Suppressor macrophage treated with lipopolysaccharide for 1 hour (primary cell): ENCODE results near the gene TSPAN6.

Source experiments
- DNase-seq, 3 donors: peaks; one replicate each; pipeline ENCODE4 v3.0.0-alpha.2; 2020 to 2022

Gene TSPAN6, protein sequence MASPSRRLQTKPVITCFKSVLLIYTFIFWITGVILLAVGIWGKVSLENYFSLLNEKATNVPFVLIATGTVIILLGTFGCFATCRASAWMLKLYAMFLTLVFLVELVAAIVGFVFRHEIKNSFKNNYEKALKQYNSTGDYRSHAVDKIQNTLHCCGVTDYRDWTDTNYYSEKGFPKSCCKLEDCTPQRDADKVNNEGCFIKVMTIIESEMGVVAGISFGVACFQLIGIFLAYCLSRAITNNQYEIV

DNA sequence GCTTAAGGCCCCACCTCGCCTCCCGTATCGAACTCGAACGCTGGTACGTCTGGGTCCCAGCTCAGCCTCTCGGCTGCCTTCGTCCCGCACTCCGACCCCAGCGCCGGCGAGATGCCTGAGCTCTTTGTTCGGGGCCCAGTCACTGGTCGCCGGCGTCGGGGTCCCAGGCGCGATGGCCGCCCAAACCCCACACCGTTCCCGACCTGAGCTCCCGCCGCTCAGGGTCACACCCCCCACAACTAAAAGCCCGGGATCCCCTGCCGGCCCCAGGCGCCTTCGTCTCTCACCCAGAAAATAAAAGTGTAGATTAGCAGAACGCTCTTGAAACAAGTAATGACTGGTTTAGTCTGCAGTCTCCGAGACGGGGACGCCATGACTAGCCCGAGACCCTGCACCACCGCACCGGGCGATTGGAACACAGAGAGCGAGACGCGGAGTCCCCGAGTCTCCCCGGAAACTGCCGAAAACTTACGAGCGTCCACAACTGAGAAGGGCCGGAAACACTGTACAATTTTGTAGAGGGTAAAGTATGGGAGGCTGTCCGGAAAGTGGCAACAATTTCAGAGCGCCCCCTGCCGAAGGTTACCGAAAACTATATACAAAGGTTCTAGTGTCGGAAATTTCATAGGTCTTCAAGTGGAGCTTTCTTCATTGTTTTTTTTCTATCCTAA is at the start of gene TSPAN6:
Gene TSPAN6, minus strand, starts transcription at position 486 of the 671 bp plus-strand sequence. Its CDS starts 112 bp downstream, at position 374.
- DNase-seq: peak; percentile 68 to 73 (median 69)

DNA sequence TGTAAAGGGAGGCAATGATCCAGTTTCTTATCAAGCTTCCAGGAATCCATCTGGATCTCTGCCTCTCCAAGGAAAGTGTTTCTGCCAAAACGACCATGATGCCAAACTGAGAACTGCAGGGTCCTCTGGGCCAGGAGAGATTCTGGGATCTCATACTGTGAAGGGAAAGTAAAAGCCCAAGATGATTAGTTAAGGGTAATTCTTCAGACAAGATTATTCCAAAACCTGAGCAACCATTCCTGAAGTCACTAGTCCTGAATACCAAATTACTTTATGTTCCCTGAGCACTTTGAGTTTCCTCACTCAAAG is 49.3 kb upstream of the TSPAN6 start:
- DNase-seq: no peak

DNA sequence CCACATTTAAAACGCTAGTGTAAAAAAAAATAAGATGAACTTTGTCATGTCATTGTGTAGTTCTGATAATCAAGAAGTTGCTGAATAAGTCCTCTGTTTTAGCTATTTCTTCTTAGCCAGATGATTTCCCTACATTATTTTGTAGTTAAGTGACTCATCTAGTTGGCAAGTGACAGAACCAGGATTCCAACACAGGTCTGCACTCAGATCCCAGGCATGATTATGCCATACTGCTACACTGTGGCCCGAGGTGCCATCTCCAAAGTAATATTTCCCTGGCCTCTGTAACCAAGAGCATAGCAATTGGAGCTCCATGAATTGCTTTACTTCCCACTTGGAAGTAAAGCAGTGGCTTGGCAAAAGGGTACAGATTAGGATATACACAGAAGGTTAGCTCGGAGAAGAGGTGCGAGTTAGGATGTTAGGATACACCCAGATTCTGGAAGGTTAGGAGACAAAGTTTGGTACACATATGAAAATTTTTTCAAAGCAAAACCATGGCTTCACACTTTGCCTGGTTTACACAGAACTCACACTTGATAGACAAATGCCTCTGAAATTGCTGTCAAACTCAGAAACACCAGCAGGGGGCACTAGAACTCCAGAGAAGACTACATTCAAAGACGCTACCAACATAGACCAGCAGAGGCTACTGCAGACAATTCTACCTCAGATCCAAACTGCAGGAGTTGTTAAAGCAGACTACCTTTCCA is 48.8 kb upstream of the TSPAN6 start:
- peak; percentile 75 to 82 (median 78) for DNase-seq

DNA sequence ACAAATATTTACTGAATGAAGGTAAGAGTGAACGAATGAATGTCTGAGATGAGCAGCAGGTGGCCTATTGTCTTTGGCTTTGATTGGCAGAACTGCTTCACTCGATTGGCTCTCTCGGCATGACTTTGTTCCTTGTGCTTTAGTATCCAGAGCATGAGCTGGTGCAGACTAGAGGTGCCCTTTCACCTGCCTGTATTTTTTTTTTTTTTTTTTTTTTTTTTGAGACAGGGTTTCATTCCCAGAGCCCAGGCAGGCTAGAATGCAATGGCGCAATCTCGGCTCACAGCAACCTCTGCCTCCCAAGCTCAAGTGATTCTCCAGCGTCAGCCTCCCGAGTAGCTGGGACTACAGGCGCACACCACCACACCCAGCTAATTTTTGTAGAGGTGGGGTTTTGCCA is 46.3 kb upstream of the TSPAN6 start:
- DNase-seq: no peak

DNA sequence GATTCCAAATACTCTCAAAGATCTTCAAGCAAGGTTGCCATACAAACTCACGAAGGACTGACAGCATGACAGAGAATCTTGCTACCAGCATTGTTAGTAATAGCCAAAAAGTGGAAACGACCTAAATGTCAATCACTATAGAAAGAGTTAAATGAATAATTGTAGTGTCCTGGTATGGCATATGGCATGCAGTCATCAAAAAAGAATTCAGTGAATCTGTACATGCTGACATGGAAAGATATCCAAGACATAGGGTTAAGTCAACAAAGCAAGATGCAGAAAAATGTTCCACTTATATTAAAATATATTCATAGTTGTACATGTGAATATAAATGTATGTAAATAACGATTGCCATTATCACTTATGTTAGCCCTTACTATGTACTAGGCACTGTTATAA is 45.0 kb upstream of the TSPAN6 start:
- no peak for DNase-seq

DNA sequence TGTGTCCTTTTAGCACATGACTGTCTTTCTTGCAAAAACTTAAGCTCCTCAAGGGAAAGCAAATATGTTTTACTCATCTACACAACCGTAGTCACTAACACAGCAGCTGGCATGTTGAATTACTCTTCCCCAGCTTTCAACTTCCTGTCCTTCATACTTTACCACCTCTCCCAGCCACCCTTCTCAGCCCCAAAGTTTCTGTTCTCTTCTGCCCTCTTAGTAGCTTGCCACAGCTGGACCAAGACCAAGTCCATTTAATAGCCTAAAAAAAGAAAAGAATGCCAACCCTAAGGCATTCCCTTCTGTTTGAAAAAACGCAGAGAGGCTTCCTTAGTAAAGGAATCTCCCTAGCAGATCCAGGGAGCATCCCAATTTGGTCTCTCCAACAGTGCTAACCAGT is 44.1 kb upstream of the TSPAN6 start:
- no peak for DNase-seq

DNA sequence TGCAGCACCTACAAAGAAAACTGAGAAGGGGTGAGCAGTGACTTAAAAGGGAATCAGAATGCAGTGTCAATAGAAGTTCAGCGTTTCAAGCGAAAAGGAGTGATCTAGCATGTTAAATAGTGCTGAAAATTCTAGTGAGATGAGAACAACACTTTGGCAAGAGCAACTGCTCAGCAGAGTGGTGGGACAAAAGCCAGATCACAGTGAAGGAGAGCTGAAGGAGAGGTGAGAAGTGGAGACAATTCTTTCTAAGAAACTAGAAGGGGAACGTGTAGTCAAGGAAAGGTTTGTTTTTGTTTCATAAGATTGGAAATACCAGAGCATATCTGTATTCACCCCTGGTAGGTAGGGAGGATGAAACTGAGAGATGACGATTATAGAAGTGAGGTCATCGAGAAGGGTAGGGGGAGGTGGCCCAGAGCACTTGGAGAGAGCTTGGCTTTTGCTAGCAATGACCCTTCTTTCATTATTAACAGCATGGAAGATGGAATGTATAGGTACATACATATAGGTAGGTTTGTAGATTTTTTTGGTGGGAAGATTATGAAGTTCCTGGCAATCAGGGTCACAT is 41.1 kb upstream of the TSPAN6 start:
- DNase-seq: no peak

DNA sequence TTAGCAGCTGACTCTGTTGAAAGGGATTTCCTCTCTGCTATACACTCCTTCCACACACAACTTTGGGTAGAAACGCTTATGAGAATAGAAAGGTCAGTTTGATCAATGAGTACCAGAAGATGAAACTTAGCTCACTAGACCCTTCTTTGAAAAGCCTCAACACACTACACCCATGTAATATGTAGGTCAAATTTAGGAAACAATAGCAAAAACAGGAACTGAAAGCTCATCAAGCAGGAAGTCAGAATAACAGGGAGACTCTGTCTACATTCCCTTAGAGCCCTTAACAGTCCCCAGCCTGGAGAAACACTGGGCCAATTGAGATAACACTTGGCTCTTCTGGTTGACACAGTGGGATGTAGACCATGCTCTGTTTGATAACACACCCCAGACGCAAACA is 38.1 kb upstream of the TSPAN6 start:
- peak; percentile 23 to 51 (median 45) for DNase-seq

DNA sequence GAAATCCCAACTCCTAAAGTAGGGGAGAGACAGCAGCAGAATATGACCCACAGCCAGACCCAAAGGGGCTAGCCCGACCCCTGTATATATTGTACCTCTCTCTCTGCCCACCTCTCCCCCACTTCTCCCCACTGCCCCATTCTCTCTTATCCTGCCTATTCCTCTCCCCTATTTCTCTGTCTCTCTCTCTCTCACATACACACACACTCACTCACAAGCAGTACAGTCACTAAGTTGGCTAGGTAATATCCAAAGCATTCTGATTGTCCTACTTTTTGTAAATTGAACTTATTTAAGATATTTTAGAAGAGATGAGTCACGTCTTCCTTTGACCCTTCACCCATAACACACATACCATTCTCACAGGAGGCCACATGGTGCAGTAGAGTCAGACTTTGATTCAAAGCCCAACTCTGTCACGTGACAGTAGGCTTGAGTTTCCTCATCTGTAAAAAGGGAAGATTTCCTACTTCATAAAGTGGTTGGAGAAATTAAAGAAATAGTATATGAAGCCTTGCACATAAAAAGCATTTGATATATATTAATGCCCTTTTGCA is 36.9 kb upstream of the TSPAN6 start:
- DNase-seq: peak; percentile 29 to 34 (median 34)

DNA sequence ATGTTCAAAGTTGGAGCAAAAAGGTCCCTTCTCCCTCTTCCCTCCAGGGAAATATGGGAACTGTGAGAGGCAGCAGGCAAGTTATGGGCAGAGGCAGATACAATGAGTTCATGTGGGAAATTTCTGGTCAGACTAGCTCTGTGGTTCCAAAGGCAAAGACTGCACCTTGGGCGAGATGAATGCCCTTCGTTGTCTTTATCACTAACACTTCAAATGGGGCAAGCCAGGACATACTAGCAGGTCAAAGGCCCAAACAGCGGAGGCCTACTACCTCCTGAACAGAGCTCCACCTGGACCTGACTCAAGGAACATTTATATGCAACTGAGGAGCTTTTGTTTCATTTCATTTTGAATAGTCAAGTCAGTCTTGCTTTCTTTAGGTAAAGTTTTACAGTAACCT is 36.4 kb upstream of the TSPAN6 start:
- DNase-seq: no peak

DNA sequence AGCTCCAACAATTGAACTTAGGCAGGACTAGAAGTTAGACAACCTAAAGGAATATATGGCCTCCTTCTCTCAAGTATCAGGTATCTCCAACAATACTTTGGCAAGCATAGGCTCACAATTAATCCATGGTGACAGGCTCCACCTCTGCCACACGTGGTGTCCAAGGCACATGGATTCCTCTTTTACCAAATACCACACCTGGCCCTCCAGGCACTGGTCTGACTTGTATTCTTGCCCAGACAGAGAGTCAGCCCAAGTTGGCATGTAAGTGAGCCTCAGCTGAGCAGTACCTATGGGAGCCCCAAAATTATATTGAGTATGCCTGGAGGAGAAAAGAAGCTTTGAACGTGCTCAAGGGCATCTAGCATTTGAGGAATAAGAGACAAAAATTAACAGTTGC is 27.0 kb upstream of the TSPAN6 start:
- DNase-seq: no peak

DNA sequence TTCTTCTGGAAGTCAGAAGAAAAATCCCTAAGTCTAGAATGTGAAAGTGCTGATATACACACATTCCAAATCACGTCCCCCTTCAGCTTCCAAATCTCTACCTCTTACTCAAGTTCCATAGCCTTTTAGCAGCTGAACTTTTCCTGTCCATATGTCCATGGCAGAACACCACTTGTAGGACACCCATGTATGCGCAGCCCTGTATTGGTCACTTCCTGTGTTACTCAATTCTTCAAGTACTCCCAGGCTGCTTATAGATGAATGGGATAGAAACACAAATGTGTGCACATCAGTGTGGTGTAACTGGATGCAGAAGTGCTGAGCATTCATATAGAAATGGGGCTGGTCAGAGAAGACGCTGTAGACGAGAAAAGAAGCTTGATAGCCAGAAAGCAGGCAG is 26.2 kb upstream of the TSPAN6 start:
- DNase-seq: peak; percentile 20 to 57 (median 32)

DNA sequence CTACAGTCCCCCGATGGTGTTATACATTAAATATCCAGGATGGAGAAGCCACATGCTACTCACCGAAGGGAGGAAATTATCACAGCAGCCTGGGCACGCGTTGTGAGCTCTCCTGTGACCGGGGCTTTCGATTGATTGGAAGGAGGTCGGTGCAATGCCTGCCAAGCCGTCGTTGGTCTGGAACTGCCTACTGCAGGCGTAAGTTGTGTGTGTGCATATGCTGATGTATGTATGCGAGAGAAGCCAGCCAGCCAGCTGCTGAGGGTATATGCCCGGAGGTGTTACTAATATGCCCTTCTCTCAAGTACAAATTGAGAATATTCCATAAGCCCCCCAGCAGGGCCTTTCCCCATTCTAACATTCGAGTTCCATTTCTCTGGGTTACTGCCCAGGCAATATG is 25.6 kb upstream of the TSPAN6 start:
- DNase-seq: no peak

DNA sequence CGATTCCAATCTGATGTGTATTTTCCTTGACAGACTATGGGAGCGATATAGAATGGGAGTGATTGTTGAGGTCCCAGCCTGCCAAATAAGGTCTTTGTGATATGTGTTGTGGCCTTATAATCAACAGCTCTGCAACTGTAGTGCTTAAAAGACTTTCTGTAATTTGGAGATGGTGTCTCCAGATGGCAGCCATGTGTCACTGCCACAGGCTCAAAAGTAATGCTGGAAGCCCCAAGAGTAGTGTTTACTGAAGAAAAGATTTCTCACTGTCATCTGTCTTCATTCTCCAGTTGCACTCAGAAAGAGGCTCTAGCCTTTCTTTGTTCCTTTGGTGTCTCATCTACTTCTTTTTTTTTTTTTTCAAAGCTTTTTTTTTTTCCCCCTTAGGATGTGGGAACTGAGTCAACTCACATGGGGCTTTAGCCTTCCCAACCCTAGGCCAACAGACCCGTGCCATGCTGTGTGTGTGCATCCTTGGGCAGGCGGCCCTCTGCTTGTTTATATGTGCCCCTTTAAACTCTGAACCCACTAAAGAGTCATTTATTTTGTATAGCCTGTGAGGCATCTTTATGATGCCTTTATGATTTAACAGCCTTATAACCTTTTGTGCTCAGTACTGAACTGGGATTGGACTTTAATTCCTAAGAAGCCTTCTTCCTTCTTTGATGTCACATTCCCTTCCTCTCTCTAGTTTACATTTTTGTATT is 23.0 kb upstream of the TSPAN6 start:
- DNase-seq: no peak

DNA sequence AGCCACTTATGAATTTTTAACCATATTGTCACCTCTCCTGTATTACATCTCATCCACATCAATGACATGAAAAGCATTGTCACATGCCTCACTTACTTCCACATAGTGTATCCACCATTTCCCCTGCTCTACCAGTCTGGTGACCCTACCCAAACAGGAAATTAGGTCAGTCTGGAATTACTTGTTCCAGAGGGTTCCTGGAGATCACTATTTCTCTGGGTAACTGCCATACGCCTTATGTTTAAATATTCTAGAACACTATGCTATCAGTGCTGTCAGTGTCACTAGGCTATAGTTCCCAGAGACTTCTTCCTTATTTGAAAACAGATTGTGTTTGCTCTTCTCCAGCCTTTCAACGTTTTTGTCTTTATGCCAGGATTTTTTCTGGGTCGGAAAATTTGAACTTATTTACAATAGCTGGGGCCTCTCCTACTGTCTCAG is 22.4 kb upstream of the TSPAN6 start:
- DNase-seq: peak; percentile 12 to 32 (median 29)

DNA sequence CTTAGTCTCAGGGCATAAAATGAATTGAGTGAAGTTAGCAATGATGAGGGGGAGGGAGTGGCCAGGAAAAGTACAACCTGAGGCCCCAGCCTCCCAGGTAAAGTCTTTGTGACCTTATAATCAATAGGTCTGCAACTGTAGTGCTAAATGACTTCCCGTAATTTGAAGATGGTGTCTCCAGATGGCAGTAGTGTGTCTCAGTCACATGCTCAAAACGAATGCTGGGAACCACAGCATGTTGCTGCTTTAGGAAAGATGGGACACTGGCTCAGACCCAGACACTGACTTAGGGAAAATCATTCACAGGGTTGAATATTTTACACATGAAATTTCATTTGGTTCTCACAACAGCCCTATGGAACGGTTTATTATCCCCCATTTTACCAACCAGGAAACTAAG is 17.7 kb upstream of the TSPAN6 start:
- no peak for DNase-seq

DNA sequence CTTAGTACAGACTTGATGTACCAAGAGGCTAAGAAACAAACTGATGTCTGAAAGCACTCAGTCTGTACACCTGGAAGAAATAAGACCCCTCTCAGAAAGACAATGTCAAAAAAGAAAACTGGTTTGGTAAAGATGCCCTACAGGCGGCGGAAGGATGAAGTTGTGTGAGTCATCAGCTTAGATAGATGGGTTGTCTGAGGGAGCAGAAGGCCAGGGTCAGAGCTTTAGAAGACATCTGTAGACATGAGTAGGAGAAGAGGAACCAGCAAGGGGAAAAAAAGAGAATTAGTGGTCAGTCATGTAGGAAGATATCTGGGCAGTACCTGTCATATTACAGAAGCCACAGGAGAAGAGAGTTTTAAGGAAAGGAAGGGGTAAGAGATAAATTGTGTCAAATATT is 15.7 kb upstream of the TSPAN6 start:
- DNase-seq: peak in 1 of 3 donors; percentile 22

DNA sequence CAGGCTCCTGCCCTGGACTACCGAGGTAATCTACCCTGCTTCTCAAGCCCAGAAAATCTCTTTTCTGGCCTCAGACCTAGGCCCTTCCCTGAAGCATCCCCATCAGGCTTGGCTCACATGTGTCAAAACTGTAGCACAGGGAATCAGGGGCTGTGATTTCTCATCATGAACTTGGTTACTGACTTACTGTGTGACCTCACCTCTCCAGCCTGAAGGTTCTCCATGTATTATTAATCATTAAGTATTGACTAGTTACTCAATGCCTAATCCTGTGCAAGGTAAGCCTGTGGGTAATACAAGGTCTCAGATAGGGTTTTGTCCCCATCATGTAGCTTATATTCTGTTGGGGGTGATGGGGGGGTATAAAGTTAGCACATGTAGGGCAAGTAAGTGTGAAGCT is 14.2 kb upstream of the TSPAN6 start:
- no peak for DNase-seq

DNA sequence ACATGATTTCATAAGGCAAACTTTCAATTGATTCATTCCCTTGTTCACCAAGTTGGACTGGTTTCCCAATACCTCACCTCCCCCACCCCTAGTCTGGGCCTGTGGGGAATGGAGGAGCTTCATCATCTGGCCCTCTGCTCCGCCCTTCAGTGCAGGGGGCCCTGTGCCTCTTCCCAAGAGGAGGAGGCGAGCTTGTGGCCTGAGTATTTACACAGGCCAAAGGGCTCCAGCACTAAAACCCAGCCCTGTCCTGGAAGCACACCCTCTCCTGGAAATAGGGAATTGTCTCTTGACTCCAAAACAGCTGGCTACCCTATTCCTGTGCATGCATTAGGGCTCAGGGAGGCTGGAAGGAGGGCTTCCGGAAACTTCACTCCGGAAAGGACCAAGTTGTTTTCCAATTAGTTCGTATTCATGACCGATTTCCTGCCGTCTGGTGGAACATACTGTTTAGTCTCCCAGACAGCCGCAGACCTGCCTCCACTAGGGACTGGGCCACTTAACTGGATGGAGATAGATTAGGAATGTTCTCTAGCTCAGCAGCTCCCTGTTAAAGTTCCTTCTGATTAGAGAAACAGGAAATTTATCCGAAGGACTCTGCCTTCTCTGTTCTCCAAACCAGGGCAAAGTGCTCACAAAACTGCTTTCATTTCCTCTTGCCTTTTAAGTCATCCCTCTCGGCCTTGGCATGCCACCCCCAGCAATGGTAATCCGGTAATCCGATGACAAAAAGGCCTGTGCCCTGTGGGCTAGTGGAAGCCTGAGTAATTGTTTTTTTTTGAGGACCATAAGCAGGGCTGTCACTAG is 13.1 kb upstream of the TSPAN6 start:
- DNase-seq: peak; percentile 72 to 83 (median 72)

DNA sequence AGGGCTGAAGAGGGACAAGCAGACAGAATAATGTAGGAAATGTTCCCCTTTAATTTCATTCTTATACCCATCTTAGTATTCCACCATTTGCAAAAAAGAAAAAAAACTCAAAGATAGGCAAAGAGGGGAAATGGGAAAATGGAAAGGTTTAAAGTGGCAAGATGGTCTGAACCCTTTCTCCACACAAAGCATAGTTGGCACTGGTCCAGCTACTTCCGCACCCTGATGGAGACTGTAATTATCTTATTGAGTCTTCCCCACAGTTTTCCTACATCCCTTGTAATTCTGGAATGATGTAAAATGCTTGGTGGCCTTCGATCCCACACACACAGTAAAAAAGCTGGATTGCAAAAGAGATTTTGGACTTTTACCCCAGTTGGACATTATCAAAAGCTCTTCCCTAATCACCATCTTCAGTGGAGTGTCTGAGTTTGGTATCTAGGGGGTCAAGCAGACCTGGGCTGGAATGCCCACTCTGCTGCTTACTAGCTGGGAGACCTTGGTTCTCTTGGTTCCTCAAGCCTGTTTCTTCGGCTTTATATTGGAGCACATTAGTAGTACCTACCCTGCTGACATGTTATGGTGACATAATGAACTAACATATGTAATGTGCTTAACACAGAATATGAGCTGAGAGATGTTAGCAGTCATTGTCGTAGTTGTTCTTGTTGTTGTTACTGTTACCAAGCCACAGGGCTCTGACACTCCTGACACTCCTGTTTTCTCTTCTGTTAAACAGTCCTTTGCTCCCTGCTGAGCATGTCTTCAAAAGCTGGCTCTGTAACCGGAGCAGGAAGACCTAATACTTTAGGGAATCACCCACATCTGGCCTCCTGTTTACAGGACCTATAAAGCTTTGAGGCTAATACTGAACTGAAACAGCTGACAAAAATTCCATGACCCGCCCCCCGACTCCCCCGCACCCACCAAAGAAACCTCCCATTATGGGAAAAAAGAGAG is 12.1 kb upstream of the TSPAN6 start:
- no peak for DNase-seq

DNA sequence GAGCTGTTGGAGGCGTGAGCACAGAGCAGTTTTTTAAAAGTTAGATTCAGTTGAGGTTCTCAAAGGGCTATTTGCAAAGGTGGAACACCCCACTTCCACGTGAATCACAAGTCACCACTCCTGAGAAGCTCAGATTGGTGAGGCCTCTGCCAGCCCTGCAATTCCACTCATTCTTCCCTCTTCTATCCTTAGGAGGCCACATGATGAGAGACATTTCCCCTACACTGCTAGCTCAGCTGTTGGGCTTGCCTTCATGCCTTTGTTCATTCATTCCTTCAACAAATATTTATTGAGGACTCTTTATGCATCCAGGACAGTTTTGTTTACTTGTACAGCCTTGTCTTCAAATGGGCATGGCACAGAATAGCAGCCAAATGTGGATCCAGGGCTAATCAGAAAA is 11.1 kb upstream of the TSPAN6 start:
- DNase-seq: no peak
